ENCODE data around the gene SNAPC5. TPM values are rescaled to one million over a fixed set of nuclear protein-coding genes. Genes with fewer than 3 reads are reported as not detected.
A peak's percentile ranks its signal among the peaks of the same experiment; 100 is the strongest.

SNAPC5 gene
- total and polyA plus RNA-seq, 2 of the 13 experiments (the other 11 are each of a cell fraction or from before 2014, with no cell fraction given): 14.8 to 36.2 TPM

- TF ChIP-seq ZNF709 (CRISPR knock-in tag; IDR thresholded peaks at IDR 0.05): 0 out of 2 replicates have a peak, but pooled peaks have one; percentile 50
- no peak for TF ChIP-seq ZBTB7A (CRISPR knock-in tag; IDR thresholded peaks at IDR 0.05)
- no peak for TF ChIP-seq CREBL2 (CRISPR knock-in tag; IDR thresholded peaks at IDR 0.05; ENCODE audit: borderline replicate concordance)
- TF ChIP-seq ZNF572 (CRISPR knock-in tag; IDR thresholded peaks at IDR 0.05): no peak
- TF ChIP-seq, protein P1, sequence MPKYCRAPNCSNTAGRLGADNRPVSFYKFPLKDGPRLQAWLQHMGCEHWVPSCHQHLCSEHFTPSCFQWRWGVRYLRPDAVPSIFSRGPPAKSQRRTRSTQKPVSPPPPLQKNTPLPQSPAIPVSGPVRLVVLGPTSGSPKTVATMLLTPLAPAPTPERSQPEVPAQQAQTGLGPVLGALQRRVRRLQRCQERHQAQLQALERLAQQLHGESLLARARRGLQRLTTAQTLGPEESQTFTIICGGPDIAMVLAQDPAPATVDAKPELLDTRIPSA (CRISPR knock-in tag; IDR thresholded peaks at IDR 0.05; ENCODE audit: borderline replicate concordance): no peak
- no peak for TF ChIP-seq ZFP36L1 (CRISPR knock-in tag; IDR thresholded peaks at IDR 0.05)
- 0 out of 2 replicates have a peak, but pooled peaks have one; percentile 47 for TF ChIP-seq EHMT2 (IDR thresholded peaks at IDR 0.05; ENCODE audit: borderline replicate concordance, low read depth, low read length)
- no peak for TF ChIP-seq TCF7L2 (IDR thresholded peaks at IDR 0.05; ENCODE audit: low read depth, low read length)
- TF ChIP-seq ZBTB3 (CRISPR knock-in tag; IDR thresholded peaks at IDR 0.05; ENCODE audit: borderline replicate concordance, low read depth): no peak
- TF ChIP-seq ZNF253 (CRISPR knock-in tag; IDR thresholded peaks at IDR 0.05; ENCODE audit: borderline replicate concordance): no peak
- no peak for TF ChIP-seq ETV6 (CRISPR knock-in tag; conservative IDR thresholded peaks at IDR 0.05)
- no peak for TF ChIP-seq ZNF20 (CRISPR knock-in tag; IDR thresholded peaks at IDR 0.05)
- no peak for TF ChIP-seq MEF2D (CRISPR knock-in tag; IDR thresholded peaks at IDR 0.05)
- TF ChIP-seq ATRX (CRISPR knock-in tag; IDR thresholded peaks at IDR 0.05; ENCODE audit: borderline replicate concordance): no peak
- peak; percentile 63; the same call in 1 of the 2 replicates for TF ChIP-seq ZNF644 (CRISPR knock-in tag; IDR thresholded peaks at IDR 0.05; ENCODE audit: low read depth)
- no peak for TF ChIP-seq RBAK (CRISPR knock-in tag; IDR thresholded peaks at IDR 0.05)
- TF ChIP-seq, protein P2, sequence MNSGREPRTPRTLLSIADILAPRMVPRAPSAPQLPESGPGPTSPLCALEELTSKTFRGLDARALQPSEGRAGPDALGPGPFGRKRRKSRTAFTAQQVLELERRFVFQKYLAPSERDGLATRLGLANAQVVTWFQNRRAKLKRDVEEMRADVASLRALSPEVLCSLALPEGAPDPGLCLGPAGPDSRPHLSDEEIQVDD (CRISPR knock-in tag; IDR thresholded peaks at IDR 0.05; ENCODE audit: borderline replicate concordance): no peak
- TF ChIP-seq NFKB2 (CRISPR knock-in tag; IDR thresholded peaks at IDR 0.05; ENCODE audit: borderline replicate concordance): no peak
- peak; percentile 72 for TF ChIP-seq CEBPG (CRISPR knock-in tag; IDR thresholded peaks at IDR 0.05)
- no peak for TF ChIP-seq ZNF713 (CRISPR knock-in tag; IDR thresholded peaks at IDR 0.05)
- TF ChIP-seq ZNF30 (CRISPR knock-in tag; IDR thresholded peaks at IDR 0.05): no peak
- TF ChIP-seq PRDM15 (CRISPR knock-in tag; IDR thresholded peaks at IDR 0.05): no peak
- TF ChIP-seq, protein P3, sequence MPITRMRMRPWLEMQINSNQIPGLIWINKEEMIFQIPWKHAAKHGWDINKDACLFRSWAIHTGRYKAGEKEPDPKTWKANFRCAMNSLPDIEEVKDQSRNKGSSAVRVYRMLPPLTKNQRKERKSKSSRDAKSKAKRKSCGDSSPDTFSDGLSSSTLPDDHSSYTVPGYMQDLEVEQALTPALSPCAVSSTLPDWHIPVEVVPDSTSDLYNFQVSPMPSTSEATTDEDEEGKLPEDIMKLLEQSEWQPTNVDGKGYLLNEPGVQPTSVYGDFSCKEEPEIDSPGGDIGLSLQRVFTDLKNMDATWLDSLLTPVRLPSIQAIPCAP (CRISPR knock-in tag; IDR thresholded peaks at IDR 0.05; ENCODE audit: low read depth): no peak
- no peak for TF ChIP-seq ZNF672 (CRISPR knock-in tag; IDR thresholded peaks at IDR 0.05)
Observed at GRCh38 chr15:66452971-66453580, 44.5 kb downstream of the SNAPC5 start (continued).

Measured in HepG2 (cell line).